Fibroblast of peridontal ligament (primary cell): Measurements from ENCODE around the gene THOC7.
A peak's percentile ranks its signal among the peaks of the same experiment; 100 is the strongest.

Source experiments
- DNase-seq: peaks from one replicate; pipeline ENCODE4 v3.0.0-alpha.2; 2010; ENCODE audit errors: extremely low read depth

THOC7 gene

DNA sequence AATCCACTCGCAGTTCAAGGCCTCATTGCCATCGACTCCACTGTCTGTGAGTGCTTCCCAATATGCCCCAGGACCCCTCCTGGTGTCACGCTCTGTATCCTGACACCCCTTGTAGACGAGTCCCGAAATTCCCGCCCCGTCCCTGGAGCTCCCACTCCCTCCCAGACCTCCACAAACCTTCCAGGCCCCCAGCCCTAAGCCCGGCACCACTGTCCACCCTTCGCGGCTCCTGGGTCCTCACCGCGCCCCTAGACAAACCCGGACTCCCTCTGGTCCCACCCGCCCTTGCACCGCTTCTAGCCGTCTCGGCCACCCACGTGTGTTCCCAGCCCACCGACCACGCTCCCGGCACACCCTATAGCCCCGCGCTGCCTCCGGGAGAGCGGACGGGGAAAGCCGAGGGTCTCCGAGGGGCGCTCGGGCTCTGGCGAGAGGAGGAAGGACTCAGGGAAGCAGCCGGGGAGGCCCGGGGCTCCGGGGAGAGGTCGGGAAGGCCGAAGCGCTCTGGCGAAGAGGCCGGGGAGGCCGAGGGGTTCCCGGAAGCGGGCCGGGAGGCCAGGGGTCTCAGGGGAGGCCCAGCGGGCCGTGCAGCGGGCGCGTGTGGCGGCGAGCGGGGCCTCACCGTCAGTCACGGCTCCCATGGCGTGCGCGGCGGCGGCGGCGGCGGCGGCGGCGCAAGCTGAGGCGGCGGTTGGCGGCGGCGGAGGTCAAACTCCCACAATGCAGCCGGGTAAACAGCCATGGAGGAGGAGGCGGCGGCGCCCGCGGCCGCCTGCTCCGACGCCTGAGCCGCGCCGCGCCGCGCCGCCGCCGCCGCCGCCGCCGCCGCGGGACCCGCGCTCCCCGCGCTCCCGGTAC is at the start of gene THOC7, which contains the start of gene ATXN7:
Gene THOC7, minus strand, starts transcription at position 656 of the 858 bp plus-strand sequence. Its CDS starts 15 bp downstream, at position 641.
Gene ATXN7, plus strand, starts transcription at position 718 of the 858 bp plus-strand sequence. CDS start 48,732 bp downstream, outside the sequence.
- peak; percentile 35 for DNase-seq

GRCh38 chr3:63912768-63913588 is 49.4 kb upstream of the THOC7 start:
- peak; percentile 49 for DNase-seq

DNA sequence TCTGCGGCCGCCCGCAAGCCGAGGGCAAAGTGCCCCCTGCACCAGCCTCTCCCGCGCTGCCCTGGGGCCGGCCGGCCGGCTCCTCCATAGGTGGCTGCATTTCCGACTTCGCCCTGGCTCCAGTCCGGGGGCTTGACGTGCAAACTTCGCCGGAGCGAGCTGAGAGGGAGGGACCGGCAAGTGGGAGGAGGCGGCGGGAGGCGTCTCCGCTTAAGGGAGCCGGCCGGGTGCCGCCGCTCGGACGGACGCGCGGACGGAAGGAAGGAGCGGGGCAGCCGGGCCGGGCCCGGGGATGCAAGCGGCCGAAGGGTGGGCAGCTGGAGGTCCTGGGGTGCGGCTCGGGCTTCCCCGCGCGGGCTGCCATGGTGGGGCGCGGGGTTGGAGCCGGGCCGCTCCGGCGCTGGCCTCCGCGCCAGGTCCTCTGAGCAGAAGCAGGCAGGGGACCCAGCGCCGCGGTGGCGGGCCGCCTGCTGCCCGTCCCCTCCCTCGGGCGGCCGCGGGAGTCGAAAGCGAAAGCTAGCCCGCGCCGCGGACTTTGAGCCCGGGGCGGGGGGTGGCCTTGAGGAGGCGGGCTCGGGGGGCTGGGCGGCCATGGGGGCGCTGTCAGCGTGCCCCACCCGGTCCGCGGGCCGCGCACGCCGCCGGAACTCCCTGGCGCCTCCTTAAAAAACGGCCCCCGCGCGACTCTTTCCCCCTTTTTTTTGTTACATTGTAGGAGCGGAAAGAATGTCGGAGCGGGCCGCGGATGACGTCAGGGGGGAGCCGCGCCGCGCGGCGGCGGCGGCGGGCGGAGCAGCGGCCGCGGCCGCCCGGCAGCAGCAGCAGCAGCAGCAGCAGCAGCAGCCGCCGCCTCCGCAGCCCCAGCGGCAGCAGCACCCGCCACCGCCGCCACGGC is 48.5 kb upstream of the THOC7 start, which contains the start of gene SCAANT1:
Gene SCAANT1, minus strand, starts transcription at position 511 of the 895 bp plus-strand sequence.
- DNase-seq: peak; percentile 85

DNA sequence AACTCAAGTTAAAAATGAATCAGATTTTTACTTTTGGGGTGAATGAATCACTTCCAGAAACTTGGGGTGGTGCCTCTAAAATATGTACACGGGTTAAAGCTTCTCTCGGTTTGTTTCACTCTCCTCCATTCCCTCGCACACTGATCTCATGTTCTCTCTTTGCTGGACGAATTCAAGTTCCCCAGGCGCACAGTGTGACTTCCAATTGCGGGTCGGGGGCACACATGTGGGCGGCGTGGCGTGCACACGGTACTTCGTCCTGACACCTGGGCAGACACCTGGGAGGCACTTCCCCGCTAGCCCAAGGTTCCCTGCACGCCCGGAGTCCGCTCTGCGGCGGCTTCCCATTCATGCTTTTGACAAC is 47.9 kb upstream of the THOC7 start:
- DNase-seq: peak; percentile 24

- DNase-seq: no peak
Observed at GRCh38 chr3:63910891-63911290, 47.3 kb upstream of the THOC7 start.

- DNase-seq: no peak
Observed at GRCh38 chr3:63910001-63910400, 46.4 kb upstream of the THOC7 start.

GRCh38 chr3:63909431-63909830 is 45.8 kb upstream of the THOC7 start:
- peak; percentile 39 for DNase-seq

DNA sequence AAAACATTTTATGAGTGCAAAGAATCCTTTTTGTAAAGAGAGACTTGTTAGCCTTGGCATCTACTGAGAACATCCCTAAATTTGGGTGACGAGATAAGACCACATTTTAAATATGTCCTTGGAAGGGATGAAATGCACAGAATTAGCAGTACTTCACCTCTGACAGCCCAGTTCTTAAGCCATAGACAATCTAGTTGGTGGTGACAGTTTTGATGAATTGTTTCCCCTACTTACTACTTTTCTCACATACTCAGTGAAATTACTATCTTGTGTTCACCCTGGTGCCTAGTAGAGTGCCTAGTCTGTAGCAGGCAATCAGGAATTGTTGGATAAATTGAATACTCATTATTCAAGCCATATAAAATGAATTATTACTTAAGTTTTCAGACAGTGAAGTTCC is 45.2 kb upstream of the THOC7 start:
- no peak for DNase-seq

GRCh38 chr3:63908081-63908736 is 44.6 kb upstream of the THOC7 start:
- peak; percentile 60 for DNase-seq

DNA sequence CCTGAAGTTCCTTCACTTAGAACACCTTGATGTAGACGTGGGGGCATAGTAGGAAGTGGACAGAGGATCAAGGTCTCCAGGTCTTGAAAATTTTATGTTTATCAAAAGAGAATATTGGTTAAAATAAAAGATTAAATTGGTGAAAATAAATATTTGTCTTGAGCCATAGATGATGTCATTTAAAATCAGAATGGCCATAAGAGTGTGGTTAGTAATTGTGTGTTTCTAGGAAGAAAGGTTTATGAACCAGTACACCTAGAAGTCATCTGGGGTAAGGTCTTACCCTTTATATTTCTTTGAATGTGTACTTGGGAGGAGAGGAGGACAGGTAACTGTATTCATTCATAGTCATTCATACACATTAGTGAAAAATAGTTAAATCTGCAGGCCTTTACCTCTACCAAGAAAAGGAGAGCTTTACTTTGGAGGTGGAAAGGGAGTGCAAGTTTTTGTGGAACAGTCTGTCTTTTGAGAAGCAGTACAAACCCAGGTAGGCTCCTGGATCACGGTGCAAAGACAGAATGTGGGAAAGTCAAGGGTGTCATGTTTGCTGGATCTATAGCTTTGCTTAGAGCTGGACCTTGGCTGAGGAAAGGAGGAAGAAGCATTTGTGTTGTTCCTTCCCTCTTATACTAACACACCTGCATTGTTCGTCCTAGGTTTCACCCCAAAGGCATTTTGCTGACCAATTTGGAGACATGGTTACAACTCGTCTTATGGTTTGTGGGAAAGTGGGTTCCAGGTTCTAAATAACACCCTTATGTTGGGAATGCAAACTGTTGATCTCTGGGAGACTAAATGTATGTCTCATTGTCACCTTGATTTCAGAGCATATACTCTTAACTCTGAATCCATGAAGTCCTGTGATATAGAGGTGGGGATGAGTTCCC is 42.4 kb upstream of the THOC7 start:
- no peak for DNase-seq

GRCh38 chr3:63900459-63900858 is 36.9 kb upstream of the THOC7 start:
- no peak for DNase-seq

DNA sequence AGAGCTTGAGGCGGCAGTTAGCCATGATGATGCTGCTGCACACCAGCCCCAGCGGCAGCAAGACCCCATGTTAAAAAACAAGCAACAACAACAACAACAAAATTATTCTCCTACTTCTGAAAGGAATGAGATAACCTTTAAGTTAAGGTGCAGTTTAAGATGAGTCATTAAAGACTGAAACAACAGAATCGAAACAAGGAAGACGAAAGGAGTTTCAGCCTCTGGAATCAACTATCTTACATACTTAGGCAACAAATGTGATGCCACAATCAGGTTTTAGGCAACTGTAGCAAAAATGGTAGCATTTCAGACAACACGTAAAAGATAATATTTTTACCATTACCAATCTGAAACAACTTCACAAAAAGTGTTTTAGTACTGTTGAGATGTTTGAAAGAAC is 36.4 kb upstream of the THOC7 start:
- DNase-seq: no peak

- DNase-seq: peak; percentile 63
Observed at GRCh38 chr3:63896332-63897030, 32.9 kb upstream of the THOC7 start.

DNA sequence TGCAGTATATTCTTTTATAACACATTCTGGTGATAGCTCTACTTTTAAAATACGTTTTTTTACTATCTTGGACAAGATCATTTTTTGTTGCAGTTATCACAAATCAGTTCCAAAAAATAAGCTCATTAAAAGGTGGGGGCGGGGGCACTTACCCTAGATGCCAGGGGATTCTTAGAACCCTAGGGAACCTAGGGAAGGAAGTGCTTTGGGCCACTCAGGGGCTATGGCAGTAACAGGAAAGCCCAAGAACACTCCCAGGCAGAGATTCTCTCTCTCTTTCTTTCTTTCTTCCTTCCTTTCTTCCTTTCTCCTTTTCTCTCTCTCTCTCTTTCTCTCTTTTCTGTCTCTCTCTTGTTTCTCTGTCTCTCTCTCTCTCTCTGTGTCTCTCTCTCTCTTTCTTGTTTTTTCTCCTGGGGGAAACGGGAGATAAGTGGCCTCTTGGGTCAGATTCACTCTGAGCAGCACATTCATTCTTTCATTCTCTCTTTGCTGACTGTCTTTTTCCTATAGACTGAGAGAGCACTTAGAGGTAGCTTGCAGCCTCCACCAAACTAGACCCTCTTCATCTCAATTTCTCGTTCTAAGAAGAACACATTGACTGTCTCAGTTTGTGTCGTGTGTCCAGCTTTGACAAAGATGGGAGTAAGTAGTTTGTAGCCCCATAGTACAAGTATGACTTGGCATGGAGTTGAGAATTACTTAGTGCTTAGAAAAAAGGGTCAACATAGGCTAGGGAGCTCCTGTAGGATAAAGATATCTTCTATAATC is 32.0 kb upstream of the THOC7 start:
- DNase-seq: no peak

DNA sequence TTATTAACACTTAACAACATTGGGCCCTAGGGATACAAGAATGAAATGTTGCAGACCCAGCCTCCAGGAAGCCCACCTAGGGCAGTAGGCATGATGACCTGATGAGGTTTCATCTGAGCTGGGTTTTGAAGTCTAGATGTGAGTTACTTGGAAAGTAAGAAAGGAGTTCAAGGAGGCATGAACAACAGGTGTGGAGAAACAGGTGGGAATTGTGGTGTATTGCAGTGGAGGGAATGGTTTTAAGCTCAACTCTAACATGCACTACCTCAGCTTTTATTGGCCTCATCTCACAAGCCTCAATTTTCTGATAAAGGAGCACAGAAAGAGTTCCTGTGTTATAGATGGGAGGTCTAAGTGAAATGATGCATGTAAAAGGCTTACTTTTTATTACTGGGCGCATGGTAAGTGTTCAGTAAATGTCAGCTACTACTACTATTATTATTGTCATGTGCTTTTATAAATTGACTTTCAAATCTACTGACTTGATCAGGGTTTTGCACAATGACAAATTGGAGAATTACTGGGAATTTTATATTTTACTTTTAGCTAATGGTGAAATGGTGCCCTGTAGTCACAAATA is 29.3 kb upstream of the THOC7 start:
- no peak for DNase-seq

DNA sequence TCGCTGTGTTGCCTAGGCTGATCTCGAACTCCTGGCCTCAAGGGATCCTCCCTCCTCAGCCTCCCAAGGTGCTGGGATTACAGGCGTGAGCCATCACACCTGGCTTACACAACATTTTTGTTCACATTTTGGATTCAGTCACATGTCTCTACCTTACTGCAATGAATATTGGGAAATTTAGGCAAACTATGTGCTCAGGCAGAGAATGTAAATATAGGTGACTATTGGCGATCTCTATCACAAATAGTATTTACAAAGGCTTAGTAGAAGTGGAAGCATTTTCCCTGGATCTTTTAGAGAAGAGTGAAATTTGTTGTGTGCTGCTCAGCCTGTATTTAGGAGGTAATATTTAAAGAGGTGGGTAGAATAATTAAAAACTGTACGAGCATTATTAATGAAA is 27.9 kb upstream of the THOC7 start:
- DNase-seq: no peak

GRCh38 chr3:63886858-63887257 is 23.3 kb upstream of the THOC7 start:
- no peak for DNase-seq

DNA sequence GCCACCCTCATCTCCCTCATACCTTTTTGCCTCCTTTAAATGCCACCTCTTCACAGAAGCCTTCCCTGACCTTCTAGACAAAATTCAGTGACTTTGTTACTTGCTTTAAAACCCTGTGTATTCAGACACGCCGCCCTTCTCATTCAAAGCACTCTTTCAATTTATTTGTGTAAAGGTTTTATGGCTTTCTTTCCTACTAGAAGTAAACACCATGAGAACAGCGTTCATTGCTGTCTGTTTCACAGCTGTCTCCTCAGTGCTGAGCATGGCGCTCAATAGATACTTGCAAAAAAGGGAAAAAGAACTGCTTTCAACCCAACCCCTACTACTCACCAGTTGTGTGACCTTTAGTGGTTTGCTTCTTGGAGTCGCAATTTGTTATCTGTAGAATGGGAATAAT is 17.0 kb upstream of the THOC7 start:
- DNase-seq: no peak
